ENCODE data around the gene SEC61G.

Gene SEC61G

GRCh38 chr7:54757711-54758110, 1.3 kb downstream of the SEC61G start:
- no peak for DNase-seq

- DNase-seq, result no peak
Measured at GRCh38 chr7:54749200-54749599, 9.8 kb downstream of the SEC61G start.

DNA sequence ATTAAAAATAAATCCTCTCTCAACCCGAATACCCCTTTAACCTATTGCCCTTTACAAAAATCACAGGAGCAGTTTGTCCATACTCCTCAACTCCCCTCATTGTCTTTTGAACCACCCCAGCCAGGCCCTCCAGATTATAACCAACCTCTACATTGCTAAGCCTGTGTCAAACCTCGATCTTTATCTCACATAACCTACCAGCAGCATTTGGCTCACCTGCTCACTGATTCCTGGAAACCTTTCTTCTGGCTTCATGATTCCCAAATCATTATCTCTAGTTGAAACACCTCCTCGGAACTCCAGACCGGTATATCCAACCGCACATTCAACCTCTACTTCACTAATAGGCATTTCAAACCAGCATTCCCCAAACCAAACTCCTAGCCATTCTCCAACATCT, 11.8 kb downstream of the SEC61G start:
- no peak for DNase-seq

DNA sequence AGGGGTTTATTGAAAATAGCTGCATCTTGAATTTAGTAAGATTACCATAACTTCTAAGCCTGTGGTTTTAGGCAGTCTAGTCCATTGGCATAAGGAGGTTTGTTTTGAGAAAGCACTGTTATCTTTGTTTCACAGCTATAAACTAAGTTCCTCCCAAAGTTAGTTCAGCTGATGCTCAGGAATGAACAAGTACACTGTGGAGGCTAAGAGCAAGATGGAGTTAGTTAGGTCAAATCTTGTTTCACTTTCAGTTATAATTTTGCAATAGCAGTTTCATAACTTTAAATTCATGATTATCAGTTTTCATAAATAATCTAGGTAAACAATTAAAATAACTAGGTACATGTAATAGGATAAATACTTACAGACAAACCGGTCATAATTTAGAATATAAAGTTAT, 15.4 kb downstream of the SEC61G start:
- DNase-seq, result no peak

- no peak for DNase-seq
Measured at GRCh38 chr7:54738737-54739136, 20.3 kb downstream of the SEC61G start.

- DNase-seq, result no peak
Measured at GRCh38 chr7:54729107-54729506, 29.9 kb downstream of the SEC61G start.

DNA sequence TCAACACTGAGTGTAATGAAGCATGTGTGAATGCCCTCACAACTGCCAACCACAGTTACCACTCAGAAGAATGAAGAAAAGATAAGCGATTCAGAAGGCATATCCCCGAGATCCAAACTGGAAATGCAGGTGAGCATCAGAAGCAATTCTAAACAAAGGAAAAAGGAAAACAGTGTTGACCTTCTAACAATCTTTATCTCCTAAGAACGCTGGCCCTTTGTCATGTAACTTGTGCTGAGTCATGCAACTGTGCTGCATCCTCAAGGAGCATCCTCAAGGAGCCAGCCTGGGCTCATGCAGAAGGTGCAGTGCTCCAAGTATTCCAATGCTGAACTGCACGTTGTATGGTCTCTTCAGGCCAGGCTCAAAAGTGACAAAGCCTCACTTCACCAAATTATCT, 30.6 kb downstream of the SEC61G start:
- no peak for DNase-seq

- no peak for DNase-seq
Measured at GRCh38 chr7:54725255-54725654, 33.8 kb downstream of the SEC61G start.

DNA sequence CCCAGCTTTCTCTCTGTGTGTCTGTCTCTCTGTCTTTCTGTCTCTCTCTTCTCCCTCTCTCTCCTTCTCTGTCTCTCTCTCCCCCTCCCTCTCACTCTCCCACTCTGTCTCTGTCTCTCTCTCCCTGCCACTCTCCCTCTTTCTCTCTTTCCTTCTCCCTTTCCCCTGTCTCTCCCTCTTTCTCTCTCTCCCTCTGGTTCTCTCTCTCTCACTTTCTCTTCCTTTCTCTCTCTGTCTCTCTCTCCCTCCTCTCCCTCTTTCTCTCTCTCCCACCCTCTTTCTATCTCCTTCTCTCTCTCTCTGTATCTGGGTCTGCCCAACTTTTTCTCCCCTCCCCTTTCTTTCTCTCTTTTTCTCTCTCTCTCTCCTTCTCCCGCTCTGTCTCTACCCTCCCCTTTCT, 36.5 kb downstream of the SEC61G start:
- no peak for DNase-seq

GRCh38 chr7:54722026-54722425, 37.0 kb downstream of the SEC61G start:
- DNase-seq, result no peak

DNA sequence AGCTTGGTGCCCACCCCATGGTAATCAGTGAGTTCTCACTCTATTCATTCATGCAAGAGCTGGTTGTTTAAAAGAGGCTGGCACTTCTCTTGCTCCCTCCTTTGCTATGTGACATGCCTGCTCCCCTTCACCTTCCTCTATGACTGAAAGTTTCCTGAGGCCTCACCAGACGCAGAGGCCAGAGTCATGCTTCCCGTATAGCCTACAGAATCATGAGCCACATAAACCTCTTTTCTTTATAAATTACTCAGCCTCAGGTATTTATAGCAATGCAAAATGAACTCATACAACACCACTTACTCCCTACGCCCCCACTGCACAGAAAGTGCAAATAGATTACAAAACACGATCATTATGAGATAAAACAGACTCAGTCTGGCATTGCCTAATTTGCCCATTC, 39.0 kb downstream of the SEC61G start:
- no peak for DNase-seq

- no peak for DNase-seq
Measured at GRCh38 chr7:54719425-54719824, 39.6 kb downstream of the SEC61G start.

- DNase-seq, result no peak
Measured at GRCh38 chr7:54712820-54713219, 46.2 kb downstream of the SEC61G start.

GRCh38 chr7:54711900-54712595, 47.0 kb downstream of the SEC61G start:
- DNase-seq, result no peak

- DNase-seq, result no peak
Measured at GRCh38 chr7:54709283-54709682, 49.7 kb downstream of the SEC61G start.

DNA sequence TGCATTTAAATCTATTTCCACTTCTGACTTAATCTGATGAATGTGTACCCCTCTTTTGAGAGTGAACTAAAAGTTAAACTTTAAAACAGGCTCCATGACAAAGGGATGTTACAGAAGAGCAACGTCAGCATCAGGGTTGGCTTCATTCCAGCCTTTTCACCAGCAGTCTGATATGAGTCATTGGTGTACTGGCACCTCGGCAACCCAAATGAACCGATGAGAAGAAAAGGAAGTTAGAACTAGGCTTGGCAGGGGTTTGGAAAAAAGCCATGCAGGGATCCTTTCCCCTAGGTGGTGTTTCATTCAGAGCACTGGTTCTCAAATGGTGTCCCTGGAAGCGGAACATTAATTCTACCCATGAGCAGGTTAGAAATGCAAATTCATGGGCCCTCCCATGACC, 53.6 kb downstream of the SEC61G start:
- no peak for DNase-seq

- DNase-seq, result no peak
Measured at GRCh38 chr7:54704851-54705250, 54.2 kb downstream of the SEC61G start.
